Subcutaneous adipose tissue (tissue), 4 donors: Measurements from ENCODE around the gene IQSEC1. TPM values are rescaled to one million over a fixed set of nuclear protein-coding genes. Genes with fewer than 3 reads are reported as not detected.

Experiments
- CTCF ChIP-seq: fragments of 450-650 bp; IDR thresholded peaks from one replicate; pipeline ENCODE4 v1.5.1; 2016; ENCODE audit warnings: low read depth, mild to moderate bottlenecking, control low read depth, antibody characterized with exemption, moderate library complexity
- total RNA-seq, 4 donors: library from RNA; depleted of rRNA; stranded (reverse); fragments of >200 nt; gene quantifications; one replicate each; pipeline ENCODE4 v1.1.0, GENCODE V29; 2016

IQSEC1 gene
- total RNA-seq, 4 donors from 2014 or later, result 44.3 to 99.1 (median 51.8) TPM

- TF ChIP-seq CTCF, result no peak
Observed at GRCh38 chr3:12931273-12931905, 141.8 kb downstream of the IQSEC1 start.

GRCh38 chr3:12929801-12930200 is 143.4 kb downstream of the IQSEC1 start:
- no peak for TF ChIP-seq CTCF

GRCh38 chr3:12926660-12927059 is 146.6 kb downstream of the IQSEC1 start:
- TF ChIP-seq CTCF, result no peak

GRCh38 chr3:12925648-12926047 is 147.6 kb downstream of the IQSEC1 start:
- TF ChIP-seq CTCF, result no peak

- no peak for TF ChIP-seq CTCF
Observed at GRCh38 chr3:12924437-12924836, 148.8 kb downstream of the IQSEC1 start.

GRCh38 chr3:12922881-12923431 is 150.3 kb downstream of the IQSEC1 start:
- TF ChIP-seq CTCF, result no peak

GRCh38 chr3:12922306-12922705 is 150.9 kb downstream of the IQSEC1 start:
- TF ChIP-seq CTCF, result no peak
